ENCODE results near the gene NTN1. TPM values are rescaled to one million over a fixed set of nuclear protein-coding genes. Genes with fewer than 3 reads are reported as not detected.
A peak's percentile ranks its signal among the peaks of the same experiment; 100 is the strongest.

The NTN1 gene
- total RNA-seq, 2 donors from 2014 or later = 3.6 to 4.0 TPM

GRCh38 chr17:9072696-9073339, 51.5 kb downstream of the NTN1 start:
- ATAC-seq (peak; percentile 71), DNase-seq (peak; percentile 37 to 71 (median 60))
- 60 to 61% methylated on average over 17 of the region's 17 CpGs for WGBS, 2 donors
- H3K27ac ChIP-seq = peak overlapping the region in 3 of 4 donors; percentile 51 to 60 (median 53)
- intact Hi-C loops (cut with DNase I) = no loop called here
- H3K36me3 ChIP-seq (replicated peaks in 1 of 2; ENCODE audit: insufficient read depth in 1 of 2, low read depth in 2 of 2) = no peaks in the 10 kb centered on the region
- H3K4me3 ChIP-seq = no peak overlapping the region
- H3K27me3 ChIP-seq = no peaks in the 10 kb centered on the region
- TF ChIP-seq, protein P1, sequence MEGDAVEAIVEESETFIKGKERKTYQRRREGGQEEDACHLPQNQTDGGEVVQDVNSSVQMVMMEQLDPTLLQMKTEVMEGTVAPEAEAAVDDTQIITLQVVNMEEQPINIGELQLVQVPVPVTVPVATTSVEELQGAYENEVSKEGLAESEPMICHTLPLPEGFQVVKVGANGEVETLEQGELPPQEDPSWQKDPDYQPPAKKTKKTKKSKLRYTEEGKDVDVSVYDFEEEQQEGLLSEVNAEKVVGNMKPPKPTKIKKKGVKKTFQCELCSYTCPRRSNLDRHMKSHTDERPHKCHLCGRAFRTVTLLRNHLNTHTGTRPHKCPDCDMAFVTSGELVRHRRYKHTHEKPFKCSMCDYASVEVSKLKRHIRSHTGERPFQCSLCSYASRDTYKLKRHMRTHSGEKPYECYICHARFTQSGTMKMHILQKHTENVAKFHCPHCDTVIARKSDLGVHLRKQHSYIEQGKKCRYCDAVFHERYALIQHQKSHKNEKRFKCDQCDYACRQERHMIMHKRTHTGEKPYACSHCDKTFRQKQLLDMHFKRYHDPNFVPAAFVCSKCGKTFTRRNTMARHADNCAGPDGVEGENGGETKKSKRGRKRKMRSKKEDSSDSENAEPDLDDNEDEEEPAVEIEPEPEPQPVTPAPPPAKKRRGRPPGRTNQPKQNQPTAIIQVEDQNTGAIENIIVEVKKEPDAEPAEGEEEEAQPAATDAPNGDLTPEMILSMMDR (IDR thresholded peaks at IDR 0.05) = no peak
- TF ChIP-seq POLR2A (IDR thresholded peaks at IDR 0.05) = no peak
- H3K9me3 ChIP-seq = no peaks in the 10 kb centered on the region
- H3K4me1 ChIP-seq = peaks cover 8% of the 10 kb centered on the region

GRCh38 chr17:9074131-9074530, 52.8 kb downstream of the NTN1 start:
- Histone ChIP-seq H3K27me3 (no peaks in the 10 kb centered on the region), H3K36me3 (replicated peaks in 1 of 2; ENCODE audit: insufficient read depth in 1 of 2, low read depth in 2 of 2) (no peaks in the 10 kb centered on the region), H3K4me1 (peaks cover 8% of the 10 kb centered on the region), H3K27ac (no peak overlapping the region), H3K4me3 (no peak overlapping the region), H3K9me3 (no peaks in the 10 kb centered on the region)
- 94% methylated on average over 13 to 16 of the region's 16 CpGs for WGBS, 2 donors
- intact Hi-C loops (cut with DNase I) = no loop called here
- TF ChIP-seq POLR2A (IDR thresholded peaks at IDR 0.05) = no peak
- TF ChIP-seq, protein P1 (IDR thresholded peaks at IDR 0.05) = no peak
- DNase-seq = no peak
- ATAC-seq = no peak

DNA sequence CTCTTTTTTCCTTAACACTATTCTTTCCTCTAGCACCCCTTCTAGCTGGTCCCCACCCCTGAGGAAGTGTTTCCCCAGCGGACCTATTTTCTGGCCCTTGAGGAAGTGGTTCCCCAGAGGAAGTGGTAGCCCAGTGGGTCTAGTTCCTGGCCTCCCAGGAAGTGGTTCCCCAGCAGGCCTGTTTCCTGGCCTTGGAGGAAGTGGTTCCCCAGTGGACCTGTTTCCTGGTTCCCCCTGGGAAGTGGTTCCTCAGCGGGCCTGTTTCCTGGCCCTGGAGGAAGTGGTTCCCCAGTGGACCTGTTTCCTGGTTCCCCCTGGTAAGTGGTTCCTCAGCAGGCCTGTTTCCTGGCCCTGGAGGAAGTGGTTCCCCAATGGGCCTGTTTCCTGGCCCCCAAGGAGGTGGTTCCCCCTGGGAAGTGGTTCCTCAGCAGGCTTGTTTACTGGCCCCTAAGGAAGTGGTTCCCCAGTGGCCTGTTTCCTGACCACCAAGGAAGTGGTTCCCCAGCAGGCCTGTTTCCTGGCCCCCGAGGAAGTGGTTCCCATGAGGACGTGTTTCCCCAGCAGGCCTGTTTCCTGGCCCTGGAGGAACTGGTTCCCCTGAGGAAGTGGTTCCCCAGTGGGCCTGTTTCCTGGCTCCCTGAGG, 58.3 kb downstream of the NTN1 start:
- no peak overlapping the region for H3K4me3 ChIP-seq
- 74 to 81% methylated on average over 2 to 4 of the region's 4 CpGs for WGBS, 2 donors
- intact Hi-C loops (cut with DNase I) = no loop called here

GRCh38 chr17:9080296-9080914, 59.1 kb downstream of the NTN1 start:
- Histone ChIP-seq H3K4me3 (no peak overlapping the region), H3K9me3 (no peaks in the 10 kb centered on the region), H3K36me3 (replicated peaks in 1 of 2; ENCODE audit: insufficient read depth in 1 of 2, low read depth in 2 of 2) (no peaks in the 10 kb centered on the region), H3K27me3 (no peaks in the 10 kb centered on the region), H3K27ac (no peak overlapping the region), H3K4me1 (no peaks in the 10 kb centered on the region)
- TF ChIP-seq POLR2A (IDR thresholded peaks at IDR 0.05) = no peak
- TF ChIP-seq, protein P1 (IDR thresholded peaks at IDR 0.05) = no peak
- no peak for DNase-seq
- WGBS, 2 donors = 71% methylated on average over 7 of the region's 7 CpGs
- intact Hi-C loops (cut with DNase I) = no loop called here
- no peak for ATAC-seq

More for the DNA sequence above, 58.3 kb downstream of the NTN1 start:
- no peak overlapping the region for H3K27ac ChIP-seq
- no peak for TF ChIP-seq POLR2A (IDR thresholded peaks at IDR 0.05)
- TF ChIP-seq, protein P1 (IDR thresholded peaks at IDR 0.05) = no peak
- ATAC-seq = no peak
- H3K36me3 ChIP-seq (replicated peaks in 1 of 2; ENCODE audit: insufficient read depth in 1 of 2, low read depth in 2 of 2) = no peaks in the 10 kb centered on the region
- no peak for DNase-seq
- H3K4me1 ChIP-seq = no peaks in the 10 kb centered on the region
- no peaks in the 10 kb centered on the region for H3K9me3 ChIP-seq
- H3K27me3 ChIP-seq = no peaks in the 10 kb centered on the region
